SK-N-SH (cell line): ENCODE data around the gene TNFRSF21. TPM values are rescaled to one million over a fixed set of nuclear protein-coding genes. Genes with fewer than 3 reads are reported as not detected.

Experiments
- CTCF ChIA-PET: fragments of 300-600, 350-600 bp; formaldehyde crosslinking; extraction: SDS; loops from one replicate; lab custom pipeline; 2021; lab: Yijun Ruan, JAX
- POLR2A ChIA-PET: fragments of 350-600 bp; sonication (Branson Sonifier 250); formaldehyde crosslinking; extraction: SDS; loops from one replicate; lab custom pipeline; 2020; ENCODE audit warnings: antibody characterized with exemption, inconsistent platforms; lab: Yijun Ruan, JAX
- DNase-seq: peaks from one replicate; pipeline ENCODE4 v3.0.0; 2012
- H2AFZ ChIP-seq: fragments of 200-600 bp; sonication (generic); 2 replicates; pipeline ENCODE4 v1.8.1; 2016; ENCODE audit warnings: antibody characterized with exemption, mild to moderate bottlenecking, low read depth
- H3F3A ChIP-seq: fragments of 200-600 bp; sonication (generic); replicated peaks from 2 replicates; pipeline ENCODE3; 2016; ENCODE audit warnings: antibody characterized with exemption, mild to moderate bottlenecking; ENCODE audit not compliant: insufficient read depth
- H3K27ac ChIP-seq, 2 experiments: fragments of 200-500 bp in 1 of 2; fragments of 200-600 bp in 1 of 2; sonication (Bioruptor generic) in 1 of 2; sonication (generic), shearing (Covaris generic) in 1 of 2; 2 replicates each; pipeline versions ENCODE4 v1.5.1 to v1.6.1; 2014 to 2016; ENCODE audit warnings: low read depth in 2 of 2, inconsistent platforms in 1 of 2, low read length in 1 of 2, mild to moderate bottlenecking in 1 of 2, mixed read lengths in 1 of 2
- H3K27me3 ChIP-seq: fragments of 200-600 bp; sonication (generic), shearing (Covaris generic); 2 replicates; pipeline ENCODE4 v1.6.1; 2016; ENCODE audit warnings: mixed run types; ENCODE audit not compliant: insufficient read depth
- H3K36me3 ChIP-seq, 2 experiments: fragments of 200-500 bp in 1 of 2; fragments of 200-600 bp in 1 of 2; sonication (Bioruptor generic) in 1 of 2; sonication (generic) in 1 of 2; replicated peaks in 1 of 2; 2 replicates each; pipeline versions ENCODE3 to v1.5.1; 2014 to 2016; ENCODE audit warnings: low read length in 1 of 2, mild to moderate bottlenecking in 1 of 2; ENCODE audit not compliant: insufficient read depth in 2 of 2, control insufficient read depth in 1 of 2
- H3K4me1 ChIP-seq, 2 experiments: fragments of 200-500 bp in 1 of 2; fragments of 200-600 bp in 1 of 2; sonication (Bioruptor generic) in 1 of 2; sonication (generic), shearing (Covaris generic) in 1 of 2; 2 replicates each; pipeline versions ENCODE4 v1.5.1 to v1.6.1; 2014 to 2016; ENCODE audit warnings: low read depth in 1 of 2, low read length in 1 of 2, mixed run types in 1 of 2; ENCODE audit not compliant: insufficient read depth in 2 of 2, control insufficient read depth in 1 of 2
- H3K4me2 ChIP-seq: fragments of 200-600 bp; sonication (generic), shearing (Covaris generic); 2 replicates; pipeline ENCODE4 v1.6.1; 2017; ENCODE audit warnings: mixed run types
- H3K4me3 ChIP-seq, 2 experiments: fragments of 200-500 bp in 1 of 2; fragments of 200-600 bp in 1 of 2; sonication (Bioruptor generic) in 1 of 2; sonication (generic), shearing (Covaris generic) in 1 of 2; 2 replicates each; pipeline versions ENCODE4 v1.5.1 to v1.8.1; 2014 to 2016; ENCODE audit warnings: low read depth in 2 of 2, inconsistent platforms in 1 of 2, low read length in 1 of 2, mild to moderate bottlenecking in 1 of 2, mixed read lengths in 1 of 2, moderate library complexity in 1 of 2
- H3K79me2 ChIP-seq: fragments of 200-600 bp; sonication (generic); 2 replicates; pipeline ENCODE4 v1.8.1; 2017; ENCODE audit warnings: mild to moderate bottlenecking; ENCODE audit not compliant: insufficient read depth
- H3K9ac ChIP-seq: fragments of 200-600 bp; sonication (generic); 2 replicates; pipeline ENCODE4 v1.6.1; 2017; ENCODE audit warnings: mixed run types
- H3K9me2 ChIP-seq: fragments of 200-600 bp; sonication (generic); 2 replicates; pipeline ENCODE4 v1.6.1; 2017; ENCODE audit warnings: mixed run types
- H3K9me3 ChIP-seq: fragments of 200-600 bp; sonication (generic); 2 replicates; pipeline ENCODE4 v1.6.1; 2017; ENCODE audit warnings: mixed run types, mild to moderate bottlenecking, moderate library complexity
- H4K20me1 ChIP-seq: fragments of 200-600 bp; sonication (generic); 2 replicates; pipeline ENCODE4 v1.6.1; 2017; ENCODE audit warnings: mild to moderate bottlenecking, mixed run types; ENCODE audit not compliant: insufficient read depth
- ELF1 ChIP-seq: IDR thresholded peaks from 2 replicates; pipeline ENCODE4 v1.4.0; 2012
- EP300 ChIP-seq, 2 experiments: IDR thresholded peaks; 2 replicates each; pipeline versions ENCODE4 v1.4.0 to v1.6.1; 2012; ENCODE audit warnings: borderline replicate concordance in 1 of 2, low read depth in 1 of 2, low read length in 1 of 2
- EZH2phosphoT487 ChIP-seq: fragments of 200-600 bp; sonication (generic); IDR thresholded peaks from 2 replicates; pipeline ENCODE4 v1.6.1; 2017; ENCODE audit warnings: low read depth, mixed run types, mild to moderate bottlenecking, antibody characterized with exemption, moderate library complexity, borderline replicate concordance
- FOSL2 ChIP-seq: IDR thresholded peaks from 2 replicates; pipeline ENCODE4 v1.4.0; 2012; ENCODE audit warnings: low read depth, mild to moderate bottlenecking, moderate library complexity, borderline replicate concordance
- GABPA ChIP-seq: IDR thresholded peaks from 2 replicates; pipeline ENCODE4 v1.4.0; 2012; ENCODE audit warnings: low read depth, mild to moderate bottlenecking
- GATA2 ChIP-seq: sonication (generic); formaldehyde crosslinking; IDR thresholded peaks from 2 replicates; pipeline ENCODE4 v1.5.0; 2020; ENCODE audit warnings: mild to moderate bottlenecking, missing genetic modification reagents
- IRF3 ChIP-seq: fragments of 150-350 bp; IDR thresholded peaks from 2 replicates; pipeline ENCODE4 v1.6.1; 2016; ENCODE audit warnings: mild to moderate bottlenecking, low read depth, low read length
- MAX ChIP-seq: IDR thresholded peaks from 2 replicates; pipeline ENCODE4 v1.4.0; 2012; ENCODE audit warnings: low read depth
- MEF2A ChIP-seq: IDR thresholded peaks from 2 replicates; pipeline ENCODE4 v1.4.0; 2012; ENCODE audit warnings: low read depth, borderline replicate concordance
- NFIC ChIP-seq: IDR thresholded peaks from 2 replicates; pipeline ENCODE4 v1.4.0; 2012; ENCODE audit warnings: borderline replicate concordance
- POLR2AphosphoS5 ChIP-seq: IDR thresholded peaks from 2 replicates; pipeline ENCODE4 v1.6.1; 2012; ENCODE audit warnings: low read depth, low read length
- RAD21 ChIP-seq: IDR thresholded peaks from 2 replicates; pipeline ENCODE4 v1.6.1; 2012; ENCODE audit warnings: mild to moderate bottlenecking, low read length
- SIN3A ChIP-seq: IDR thresholded peaks from 2 replicates; pipeline ENCODE4 v1.6.1; 2012; ENCODE audit warnings: low read depth, mild to moderate bottlenecking, low read length, moderate library complexity, borderline replicate concordance
- SMC3 ChIP-seq: IDR thresholded peaks from 2 replicates; pipeline ENCODE4 v1.6.1; 2012; ENCODE audit warnings: low read depth, low read length, improper control_type of control experiment
- TCF12 ChIP-seq: IDR thresholded peaks from 2 replicates; pipeline ENCODE4 v1.4.0; 2012
- USF1 ChIP-seq: IDR thresholded peaks from 2 replicates; pipeline ENCODE4 v1.4.0; 2012; ENCODE audit warnings: low read depth, borderline replicate concordance
- USF2 ChIP-seq: fragments of 150-350 bp; IDR thresholded peaks from 2 replicates; pipeline ENCODE4 v1.6.1; 2017; ENCODE audit warnings: antibody characterized with exemption, low read length, low read depth, borderline replicate concordance
- YY1 ChIP-seq: IDR thresholded peaks from 2 replicates; pipeline ENCODE4 v1.4.0; 2012; ENCODE audit warnings: low read depth, mild to moderate bottlenecking
- WGBS: methylation state at CpG from one replicate; pipeline ENCODE4 v1.1.6; 2017; ENCODE audit warnings: low lambda C conversion rate; 5-methylcytosine and 5-hydroxymethylcytosine counted together
- polyA plus RNA-seq, 3 experiments: library from polyadenylated mRNA; depleted of rRNA; stranded (reverse); fragments of >200 nt; gene quantifications; 2 replicates each; pipeline ENCODE4 v1.2.3, GENCODE V29; 2012

The TNFRSF21 gene
- polyA plus RNA-seq, 1 of the 3 experiments (the other 2 are of a cell fraction), result 9.2 TPM

- Histone ChIP-seq H2AFZ (no peak overlapping the region), H3K9me3 (no peaks in the 10 kb centered on the region), H4K20me1 (no peaks in the 10 kb centered on the region), H3K9me2 (no peaks in the 10 kb centered on the region), H3K4me2 (no peak overlapping the region), H3K9ac (no peak overlapping the region), H3K27ac (no peak overlapping the region), H3K27me3 (no peaks in the 10 kb centered on the region), H3K36me3 (no peaks in the 10 kb centered on the region), H3K4me1 (no peaks in the 10 kb centered on the region), H3K4me3 (no peak overlapping the region), H3K79me2 (no peaks in the 10 kb centered on the region), H3F3A (no peaks in the 10 kb centered on the region)
- WGBS, result 95% methylated on average over 4 of the region's 4 CpGs
- no peak for DNase-seq
- ChIA-PET POLR2A (no interaction called here), CTCF (interaction anchor here (0.9 to 6.8 kb wide), 3 partner anchors 10 to 202 kb away, joined by 3 to 34 read pairs (median 17); partner anchors contain the start of gene TNFRSF21)
- no peak for TF ChIP-seq NFIC
- no peak for TF ChIP-seq MEF2A
- no peak for TF ChIP-seq FOSL2
- TF ChIP-seq SMC3, result no peak
- TF ChIP-seq TCF12, result no peak
- TF ChIP-seq IRF3, result no peak
- no peak for TF ChIP-seq POLR2AphosphoS5
- TF ChIP-seq USF1, result no peak
- no peak for TF ChIP-seq EZH2phosphoT487
Observed at GRCh38 chr6:47299965-47300364, 9.7 kb downstream of the TNFRSF21 start.

GRCh38 chr6:47298475-47298874 lies 11.2 kb downstream of the TNFRSF21 start:
- ChIA-PET CTCF (interaction anchor here (0.9 to 6.8 kb wide), 4 partner anchors 8 to 201 kb away, joined by 4 to 34 read pairs (median 10); partner anchors contain the start of gene TNFRSF21), POLR2A (no interaction called here)
- no peak for DNase-seq
- Histone ChIP-seq H3K36me3 (no peaks in the 10 kb centered on the region), H3K27ac (no peak overlapping the region), H3K4me2 (no peak overlapping the region), H3K9me3 (no peaks in the 10 kb centered on the region), H3K79me2 (no peaks in the 10 kb centered on the region), H2AFZ (no peak overlapping the region), H3K9me2 (no peaks in the 10 kb centered on the region), H3K4me1 (no peaks in the 10 kb centered on the region), H3K4me3 (no peak overlapping the region), H3K27me3 (no peaks in the 10 kb centered on the region), H3F3A (no peaks in the 10 kb centered on the region), H4K20me1 (no peaks in the 10 kb centered on the region), H3K9ac (no peak overlapping the region)
- TF ChIP-seq GABPA (no peak), SIN3A (no peak), GATA2 (CRISPR knock-in tag) (no peak), RAD21 (no peak), YY1 (no peak), ELF1 (no peak), SMC3 (no peak), EZH2phosphoT487 (no peak), IRF3 (no peak), USF2 (no peak), EP300 (IDR thresholded peaks at IDR 0.05; ENCODE audit: borderline replicate concordance in 1 of 2, low read depth in 1 of 2, low read length in 1 of 2) (no peak), POLR2AphosphoS5 (no peak), MAX (no peak)
